ENCODE measurements around the gene HMCN2. TPM values are rescaled to one million over a fixed set of nuclear protein-coding genes. Genes with fewer than 3 reads are reported as not detected.

HMCN2 gene
- total and polyA plus RNA-seq, 2 donors (not counting 3 experiments of a cell fraction or from before 2014, with no cell fraction given) = 0.04 to 0.24 TPM

DNA sequence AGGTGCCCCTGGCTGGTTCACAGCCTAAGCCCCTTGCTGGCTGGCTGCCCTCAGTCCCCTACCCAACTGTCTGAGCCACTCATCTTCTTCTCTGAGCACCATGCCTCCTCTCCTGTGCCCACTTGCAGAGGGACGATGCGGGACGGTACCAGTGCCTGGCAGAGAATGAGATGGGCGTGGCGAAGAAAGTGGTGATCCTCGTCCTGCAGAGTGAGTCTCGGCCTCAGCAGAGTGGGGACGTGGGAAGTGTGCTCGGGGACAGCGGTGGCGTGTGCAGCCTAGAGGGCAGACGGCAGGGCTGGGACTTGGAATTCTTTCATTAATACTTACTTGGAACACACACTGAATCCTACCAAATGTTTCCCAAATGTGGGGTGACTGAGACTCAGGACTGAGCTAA, 144.9 kb downstream of the HMCN2 start:
- intact Hi-C loops (cut with micrococcal nuclease) (no loop called here), dilution Hi-C loops (cut with MboI; ENCODE audit: extremely low pct_ligation_motif_present, low sequenced_read_pairs) (no loop called here)
- ChIA-PET POLR2A (no interaction called here), CTCF (interaction anchor here (1.3 kb wide), 1 partner anchor 10 kb away, joined by 4 read pairs; no protein-coding TSS in a partner anchor)
- TF ChIP-seq JUN (IDR thresholded peaks at IDR 0.05; ENCODE audit: borderline replicate concordance, insufficient read depth, insufficient read length, low read depth) (no peak), POLR2A (IDR thresholded peaks at IDR 0.05; ENCODE audit: low read depth, low read length) (no peak), EZH2 (IDR thresholded peaks at IDR 0.05; ENCODE audit: borderline replicate concordance, low read depth, low read length, severe bottlenecking) (no peak), POLR2AphosphoS5 (IDR thresholded peaks at IDR 0.05; ENCODE audit: insufficient read depth, low read depth, low read length) (no peak), MYC (IDR thresholded peaks at IDR 0.05; ENCODE audit: low read depth, low read length) (no peak), GATA2 (IDR thresholded peaks at IDR 0.05; ENCODE audit: insufficient read depth, insufficient read length, low read depth, low read length) (no peak), FOS (IDR thresholded peaks at IDR 0.05; ENCODE audit: borderline replicate concordance, insufficient read depth, low read length) (no peak)
- TF ChIP-seq, protein P1, sequence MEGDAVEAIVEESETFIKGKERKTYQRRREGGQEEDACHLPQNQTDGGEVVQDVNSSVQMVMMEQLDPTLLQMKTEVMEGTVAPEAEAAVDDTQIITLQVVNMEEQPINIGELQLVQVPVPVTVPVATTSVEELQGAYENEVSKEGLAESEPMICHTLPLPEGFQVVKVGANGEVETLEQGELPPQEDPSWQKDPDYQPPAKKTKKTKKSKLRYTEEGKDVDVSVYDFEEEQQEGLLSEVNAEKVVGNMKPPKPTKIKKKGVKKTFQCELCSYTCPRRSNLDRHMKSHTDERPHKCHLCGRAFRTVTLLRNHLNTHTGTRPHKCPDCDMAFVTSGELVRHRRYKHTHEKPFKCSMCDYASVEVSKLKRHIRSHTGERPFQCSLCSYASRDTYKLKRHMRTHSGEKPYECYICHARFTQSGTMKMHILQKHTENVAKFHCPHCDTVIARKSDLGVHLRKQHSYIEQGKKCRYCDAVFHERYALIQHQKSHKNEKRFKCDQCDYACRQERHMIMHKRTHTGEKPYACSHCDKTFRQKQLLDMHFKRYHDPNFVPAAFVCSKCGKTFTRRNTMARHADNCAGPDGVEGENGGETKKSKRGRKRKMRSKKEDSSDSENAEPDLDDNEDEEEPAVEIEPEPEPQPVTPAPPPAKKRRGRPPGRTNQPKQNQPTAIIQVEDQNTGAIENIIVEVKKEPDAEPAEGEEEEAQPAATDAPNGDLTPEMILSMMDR (IDR thresholded peaks at IDR 0.05; ENCODE audit: extremely low read depth in 1 of 2, insufficient read depth in 1 of 2, low read depth in 1 of 2, low read length in 2 of 2) = no peak
- TF ChIP-seq, protein P2, sequence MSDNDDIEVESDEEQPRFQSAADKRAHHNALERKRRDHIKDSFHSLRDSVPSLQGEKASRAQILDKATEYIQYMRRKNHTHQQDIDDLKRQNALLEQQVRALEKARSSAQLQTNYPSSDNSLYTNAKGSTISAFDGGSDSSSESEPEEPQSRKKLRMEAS (IDR thresholded peaks at IDR 0.05; ENCODE audit: insufficient read depth, insufficient read length) = no peak
- DNase-seq (ENCODE audit: low read depth, low spot score) (no peak), FAIRE-seq (no peak)
- H3K4me2 ChIP-seq (ENCODE audit: insufficient read depth, low read length) = no peak overlapping the region
- no peaks in the 10 kb centered on the region for H3K9me3 ChIP-seq (replicated peaks; ENCODE audit: control insufficient read depth, insufficient read depth, low read length)
- no peak overlapping the region for H3K27ac ChIP-seq (ENCODE audit: insufficient read depth, low read depth, low read length)
- H3K79me2 ChIP-seq (ENCODE audit: control insufficient read depth, insufficient read depth, low read length) = no peaks in the 10 kb centered on the region
- no peak overlapping the region for H2AFZ ChIP-seq (ENCODE audit: low read depth, low read length)
- H3K9ac ChIP-seq (replicated peaks; ENCODE audit: extremely low read depth, insufficient read depth, low read length) = no peak overlapping the region
- H3K27me3 ChIP-seq (ENCODE audit: control insufficient read depth in 2 of 2, insufficient read depth in 2 of 2, low read length in 2 of 2) = no peaks in the 10 kb centered on the region
- H3K36me3 ChIP-seq (ENCODE audit: control insufficient read depth in 2 of 2, extremely low read depth in 1 of 2, insufficient read depth in 2 of 2, low read length in 2 of 2) = no peaks in the 10 kb centered on the region
- BruUV-seq (replicated peaks) = no TSS peak
- H3K4me3 ChIP-seq (replicated peaks in 1 of 3; ENCODE audit: insufficient read depth in 1 of 3, low read depth in 1 of 3, low read length in 3 of 3) = no peak overlapping the region
- H3K9me1 ChIP-seq (replicated peaks; ENCODE audit: control insufficient read depth, extremely low read depth, insufficient read depth, low read length) = no peaks in the 10 kb centered on the region
- H3K4me1 ChIP-seq (ENCODE audit: control insufficient read depth, extremely low read depth, insufficient read depth, low read length) = peaks cover 5% of the 10 kb centered on the region
- H4K20me1 ChIP-seq (replicated peaks; ENCODE audit: control insufficient read depth, extremely low read depth, insufficient read depth, low read length) = no peaks in the 10 kb centered on the region
